Testis (tissue), 2 donors: ENCODE results near the gene CACNA1C.

Experiments
- CTCF ChIP-seq, 3 experiments: fragments of 450-650 bp in 2 of 3; fragments of 200-600 bp in 1 of 3; sonication (generic) in 1 of 3; IDR thresholded peaks; one replicate each; pipeline ENCODE4 v1.5.1; 2016 to 2019; ENCODE audit warnings: antibody characterized with exemption in 3 of 3, mild to moderate bottlenecking in 2 of 3, moderate library complexity in 1 of 3
- POLR2A ChIP-seq: fragments of 450-650 bp; IDR thresholded peaks from one replicate; pipeline ENCODE4 v1.6.1; 2017; ENCODE audit warnings: antibody characterized with exemption, mild to moderate bottlenecking, moderate library complexity

GRCh38 chr12:2304223-2304622, 251.4 kb downstream of the CACNA1C start:
- no peak for TF ChIP-seq CTCF (IDR thresholded peaks at IDR 0.05)
- TF ChIP-seq POLR2A, result no peak
